Measurements from ENCODE around the gene UIMC1.
"Not testable (repeated sequence)": the region's sequence is repeated elsewhere in the genome, so short reads cannot be mapped to it uniquely, and the experiment has no call there.

UIMC1 gene

GRCh38 chr5:177005619-177006264, 837 bp downstream of the UIMC1 start:
- DNase-seq (ENCODE audit: low spot score) = peak; percentile 76

DNA sequence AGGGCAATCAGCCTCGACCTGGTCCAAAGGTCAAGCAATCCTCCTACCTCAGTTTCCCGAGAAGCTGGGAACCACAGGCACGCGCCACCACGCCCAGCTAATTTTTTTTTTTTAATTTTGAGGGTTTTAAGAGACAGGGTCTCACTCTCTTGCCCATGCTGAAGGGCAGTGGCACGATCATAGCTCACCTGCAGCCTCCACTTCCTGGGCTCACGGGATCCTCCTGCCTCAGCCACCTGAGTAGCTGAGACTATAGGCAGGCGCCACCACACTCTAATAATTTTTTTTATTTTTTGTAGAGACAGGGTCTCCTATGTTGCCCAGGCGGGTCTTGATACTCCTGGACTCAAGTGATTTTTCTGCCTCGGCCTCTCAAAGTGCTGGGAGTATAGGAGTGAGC, 1.6 kb downstream of the UIMC1 start:
- no peak for DNase-seq (ENCODE audit: low spot score)

- no peak for DNase-seq (ENCODE audit: low spot score)
Observed at GRCh38 chr5:177003649-177004048, 2.9 kb downstream of the UIMC1 start.

DNA sequence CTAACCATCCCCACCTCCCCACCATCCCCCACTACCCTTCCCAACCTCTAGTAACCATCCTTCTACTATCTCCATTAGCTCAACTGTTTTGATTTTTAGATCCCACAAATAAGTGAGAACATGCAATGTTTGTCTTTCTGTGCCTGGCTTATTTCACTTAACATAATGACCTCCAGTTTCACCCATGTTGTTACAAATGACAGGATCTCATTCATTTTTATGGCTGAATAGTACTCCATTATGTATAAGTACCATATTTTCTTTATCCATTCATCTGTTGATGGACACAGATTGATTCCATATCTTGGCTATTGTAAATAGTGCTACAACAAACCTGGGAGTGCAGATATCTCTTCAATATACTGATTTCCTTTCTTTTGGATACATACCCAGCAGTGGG, 7.1 kb downstream of the UIMC1 start:
- not testable (repeated sequence) for DNase-seq (ENCODE audit: low spot score)

DNA sequence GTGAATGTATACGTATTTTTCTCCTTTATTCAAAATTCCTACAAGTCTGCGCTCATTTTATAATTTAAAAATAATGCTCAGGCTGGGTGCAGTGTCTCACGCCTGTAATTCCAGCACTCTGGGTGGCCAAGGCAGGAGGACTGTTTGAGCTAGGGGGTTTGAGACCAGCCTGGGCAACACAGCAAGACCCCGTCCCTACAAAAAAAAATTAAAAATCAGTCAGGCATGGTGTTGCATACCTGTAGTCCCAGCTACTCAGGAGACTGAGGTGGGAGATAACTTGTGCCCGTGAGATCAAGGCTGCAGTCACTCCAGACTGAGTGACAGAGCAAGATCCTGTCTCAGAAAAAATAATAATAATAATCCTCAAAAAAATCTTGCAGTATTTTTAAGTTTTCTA, 7.8 kb downstream of the UIMC1 start:
- DNase-seq (ENCODE audit: low spot score) = no peak

- no peak for DNase-seq (ENCODE audit: low spot score)
Observed at GRCh38 chr5:176996780-176997179, 9.8 kb downstream of the UIMC1 start.

DNA sequence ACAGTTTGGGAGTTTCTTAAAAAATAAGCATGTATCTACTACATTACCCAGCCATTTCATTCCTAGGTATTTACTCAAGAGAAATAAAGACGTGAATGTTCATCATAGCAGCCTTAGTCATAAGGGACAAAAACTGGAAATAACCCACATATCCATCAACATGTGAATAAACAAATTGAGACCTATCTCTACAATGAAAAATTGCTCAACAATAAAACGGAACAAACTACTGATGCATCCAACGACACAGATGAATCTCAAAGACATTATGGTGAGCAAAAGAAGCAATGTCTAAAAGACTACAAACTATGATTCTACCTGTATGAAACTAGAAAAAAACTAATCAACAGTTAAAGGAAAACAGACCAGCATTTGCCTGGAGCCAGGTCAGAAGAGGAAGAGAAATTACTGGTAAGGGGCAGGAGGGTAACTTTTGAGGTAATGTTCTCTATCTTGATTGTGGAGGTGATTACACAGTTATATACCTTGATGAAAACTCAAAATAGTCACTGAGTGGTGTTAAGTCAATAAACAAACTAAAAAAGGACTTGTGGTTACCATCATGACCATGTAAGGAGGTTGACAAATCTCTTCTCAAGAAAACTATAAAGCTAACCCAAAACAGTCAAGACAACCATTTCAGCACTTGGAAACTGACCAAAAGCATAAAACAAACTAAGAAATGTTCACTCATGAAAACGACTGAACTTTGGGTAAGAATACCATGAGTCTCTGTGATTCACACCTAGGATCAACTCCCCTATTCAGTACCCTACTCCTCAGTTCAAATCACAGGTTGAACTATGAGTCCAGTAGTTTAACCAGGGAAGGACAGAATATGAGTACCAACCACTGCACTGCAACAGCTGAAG, 10.4 kb downstream of the UIMC1 start:
- no peak for DNase-seq (ENCODE audit: low spot score)

- no peak for DNase-seq (ENCODE audit: low spot score)
Observed at GRCh38 chr5:176995122-176995490, 11.5 kb downstream of the UIMC1 start.

DNA sequence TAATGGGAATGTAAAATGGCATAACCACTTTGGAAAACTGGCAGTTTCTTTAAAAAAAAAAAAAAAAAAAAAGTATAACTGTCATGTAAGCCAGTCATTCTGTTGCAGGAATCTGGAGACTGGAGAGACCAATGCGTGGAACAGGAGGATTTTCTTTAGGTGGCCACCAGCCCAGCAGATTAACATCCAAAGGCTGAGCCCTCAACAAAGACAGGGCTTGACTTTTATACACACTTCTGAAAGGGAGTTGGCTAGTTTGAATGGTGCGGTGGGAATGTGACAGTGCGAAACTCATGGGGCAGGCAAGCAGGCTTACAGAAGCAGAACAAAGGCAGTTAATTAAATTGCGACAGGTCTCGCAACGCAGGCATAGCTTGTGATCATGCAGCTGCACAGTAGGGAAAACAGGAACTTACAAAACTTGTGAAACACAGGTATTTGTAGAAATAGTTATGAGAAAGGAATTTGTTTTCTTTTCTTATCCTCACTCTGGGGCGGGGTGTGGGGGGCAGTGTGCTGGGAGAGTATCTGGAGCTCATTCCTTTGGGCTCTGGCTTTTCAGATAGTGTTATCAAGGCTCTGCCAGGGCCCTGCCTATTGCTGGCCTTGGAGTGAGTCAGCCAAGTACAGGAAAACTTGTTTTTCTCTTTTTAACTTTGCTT, 12.0 kb downstream of the UIMC1 start:
- DNase-seq (ENCODE audit: low spot score) = no peak

DNA sequence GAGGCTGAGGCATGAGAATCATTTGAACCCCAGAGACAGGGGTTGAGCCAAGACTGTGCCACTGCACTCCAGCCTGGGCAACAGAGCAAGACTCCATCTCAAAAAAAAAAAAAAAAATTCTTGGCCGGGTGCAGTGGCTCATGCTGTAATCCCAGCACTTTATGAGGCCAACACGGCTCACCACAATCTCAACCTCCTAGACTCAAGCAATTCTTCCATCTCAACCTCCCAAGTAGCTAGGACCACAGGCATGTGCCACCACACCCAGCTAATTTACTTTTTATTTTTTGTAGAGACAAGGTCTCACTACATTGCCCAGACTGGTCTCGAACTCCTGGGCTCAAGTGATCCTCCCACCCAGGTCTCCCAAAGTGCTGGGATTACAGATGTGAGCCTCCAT, 13.5 kb downstream of the UIMC1 start:
- DNase-seq (ENCODE audit: low spot score) = not testable (repeated sequence)

GRCh38 chr5:176987583-176987982, 19.0 kb downstream of the UIMC1 start:
- no peak for DNase-seq (ENCODE audit: low spot score)

DNA sequence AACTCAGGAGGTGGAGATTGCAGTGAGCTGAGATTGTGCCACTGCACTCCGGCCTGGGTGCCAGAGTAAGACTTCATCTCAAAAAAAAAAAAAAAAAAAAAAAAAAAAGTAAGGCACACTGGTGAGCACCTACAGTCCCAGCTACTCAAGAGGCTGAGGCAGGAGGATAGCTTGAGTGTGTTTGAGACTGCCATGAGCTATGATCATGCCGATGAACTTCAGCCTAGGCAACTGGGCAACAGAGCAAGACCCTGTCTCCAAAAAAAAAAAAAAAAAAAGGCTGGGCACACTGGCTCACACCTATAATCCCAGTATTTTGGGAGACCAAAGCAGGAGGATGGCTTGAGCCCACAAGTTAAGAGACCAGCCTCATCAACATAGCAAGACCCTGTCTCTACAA, 20.3 kb downstream of the UIMC1 start:
- DNase-seq (ENCODE audit: low spot score) = no peak

DNA sequence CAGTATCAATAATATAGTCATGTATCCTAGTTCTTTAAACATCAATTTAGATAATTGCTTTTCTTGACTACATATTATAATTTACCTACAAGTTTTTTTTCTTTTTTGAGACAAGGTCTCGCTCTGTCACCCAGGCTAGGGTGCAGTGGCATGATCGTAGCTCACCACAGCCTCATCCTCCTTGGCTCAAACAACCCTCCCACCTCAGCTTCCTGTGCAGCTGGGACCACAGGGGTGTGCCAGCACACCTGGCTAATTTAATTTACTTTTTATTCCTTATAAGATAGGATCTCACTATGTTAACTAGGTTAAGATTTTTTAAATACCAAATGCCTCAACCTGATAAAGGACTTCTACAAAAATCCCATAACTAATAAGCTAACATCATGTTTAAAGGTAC, 21.1 kb downstream of the UIMC1 start:
- no peak for DNase-seq (ENCODE audit: low spot score)

DNA sequence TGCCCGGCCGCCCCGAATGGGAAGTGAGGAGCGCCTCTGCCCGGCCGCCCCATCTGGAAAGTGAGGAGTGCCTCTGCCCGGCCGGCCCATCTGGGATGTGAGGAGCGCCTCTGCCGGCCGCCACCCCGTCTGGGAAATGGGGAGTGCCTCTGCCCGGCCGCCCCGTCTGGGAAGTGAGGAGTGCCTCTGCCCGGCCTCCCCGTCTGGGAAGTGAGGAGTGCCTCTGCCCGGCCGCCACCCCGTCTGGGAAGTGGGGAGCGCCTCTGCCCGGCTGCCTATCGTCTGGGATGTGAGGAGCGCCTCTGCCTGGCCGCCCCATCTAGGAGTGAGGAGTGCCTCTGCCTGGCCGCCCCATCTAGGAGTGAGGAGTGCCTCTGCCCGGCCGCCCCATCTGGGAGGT, 22.4 kb downstream of the UIMC1 start:
- not testable (repeated sequence) for DNase-seq (ENCODE audit: low spot score)

GRCh38 chr5:176983593-176983992, 23.0 kb downstream of the UIMC1 start:
- not testable (repeated sequence) for DNase-seq (ENCODE audit: low spot score)

DNA sequence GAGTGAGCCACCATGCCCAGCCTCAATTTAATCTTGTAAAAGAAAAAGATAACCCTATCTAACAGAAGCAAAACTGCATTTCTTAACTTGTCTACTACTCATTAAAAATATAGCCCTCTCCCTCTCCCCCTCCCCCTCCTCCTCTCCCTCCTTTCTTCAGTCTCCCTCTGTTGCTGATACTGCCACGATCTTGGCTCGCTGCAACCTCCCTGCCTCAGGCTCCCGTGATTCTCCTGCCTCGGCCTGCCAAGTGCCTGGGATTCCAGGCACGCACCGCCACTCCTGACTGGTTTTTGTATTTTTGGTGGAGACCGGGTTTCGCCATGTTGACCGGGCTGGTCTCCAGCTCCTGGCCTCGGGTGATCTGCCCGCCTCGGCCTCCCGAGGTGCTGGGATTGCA, 23.5 kb downstream of the UIMC1 start:
- DNase-seq (ENCODE audit: low spot score) = not testable (repeated sequence)

DNA sequence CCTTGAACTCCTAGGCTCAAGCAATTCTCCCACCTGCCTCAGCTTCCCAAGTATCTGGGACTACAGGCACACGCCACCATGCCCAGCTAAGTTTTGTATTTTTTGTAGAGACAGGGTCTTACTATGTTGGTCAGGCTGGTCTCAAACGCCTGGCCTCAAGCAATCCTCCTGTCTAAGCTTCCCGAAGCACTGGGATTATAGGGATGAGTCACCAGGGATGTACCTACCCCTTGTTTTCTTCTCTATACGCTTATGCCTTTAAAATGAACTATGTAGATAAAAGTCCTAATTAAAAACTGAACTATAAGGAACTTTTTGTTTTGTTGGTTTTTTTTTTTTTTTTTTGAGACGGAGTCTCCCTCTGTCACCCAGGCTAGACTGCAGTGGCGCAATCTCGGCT, 25.8 kb downstream of the UIMC1 start:
- DNase-seq (ENCODE audit: low spot score) = no peak

DNA sequence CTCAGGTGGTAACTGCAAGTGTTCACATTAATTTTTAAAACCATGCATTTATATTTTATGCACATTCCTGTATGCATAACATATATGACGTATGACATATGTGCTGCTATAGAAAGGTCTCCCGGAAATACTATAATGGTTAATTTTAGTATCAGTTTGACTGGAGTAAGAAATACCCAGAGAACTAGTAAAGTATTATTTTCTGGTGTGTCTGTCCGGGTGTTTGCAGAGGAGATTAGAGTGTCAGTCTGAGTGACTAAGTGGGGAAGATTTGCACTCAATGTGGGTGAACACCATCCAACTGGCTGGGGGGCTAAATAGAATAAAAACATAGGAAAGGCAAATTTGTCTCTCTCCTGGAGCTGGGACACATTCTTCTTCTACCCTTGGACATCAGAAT, 26.9 kb downstream of the UIMC1 start:
- DNase-seq (ENCODE audit: low spot score) = no peak

- DNase-seq (ENCODE audit: low spot score) = no peak
Observed at GRCh38 chr5:176965633-176966032, 40.9 kb downstream of the UIMC1 start.

- DNase-seq (ENCODE audit: low spot score) = no peak
Observed at GRCh38 chr5:176959051-176959450, 47.5 kb downstream of the UIMC1 start.

- DNase-seq (ENCODE audit: low spot score) = no peak
Observed at GRCh38 chr5:176956756-176957155, 49.8 kb downstream of the UIMC1 start.

DNA sequence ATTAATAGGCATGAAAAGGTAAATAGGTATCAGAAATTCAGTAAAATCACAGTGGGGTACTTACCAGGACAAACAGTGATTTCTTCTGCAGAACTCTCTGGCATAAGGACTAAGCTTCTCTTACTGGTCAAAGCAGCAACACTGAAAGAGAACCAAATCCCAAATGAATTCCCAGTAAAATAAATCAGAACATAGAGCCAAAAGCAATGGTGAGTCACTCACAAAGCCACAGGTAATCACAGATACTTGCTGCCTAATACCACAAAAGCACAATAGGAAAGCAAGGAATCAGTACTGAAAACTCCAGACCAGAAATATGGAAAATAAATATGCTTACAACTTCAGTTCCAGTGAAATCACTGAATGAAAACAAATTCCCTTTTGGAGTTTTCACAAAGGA, 50.7 kb downstream of the UIMC1 start:
- no peak for DNase-seq (ENCODE audit: low spot score)

- DNase-seq (ENCODE audit: low spot score) = no peak
Observed at GRCh38 chr5:176954050-176954449, 52.5 kb downstream of the UIMC1 start.
